ENCODE measurements around the gene WDR59. TPM values are rescaled to one million over a fixed set of nuclear protein-coding genes. Genes with fewer than 3 reads are reported as not detected.

The WDR59 gene
- total and polyA plus RNA-seq, 2 donors from 2014 or later: 32.6 to 60.0 TPM

DNA sequence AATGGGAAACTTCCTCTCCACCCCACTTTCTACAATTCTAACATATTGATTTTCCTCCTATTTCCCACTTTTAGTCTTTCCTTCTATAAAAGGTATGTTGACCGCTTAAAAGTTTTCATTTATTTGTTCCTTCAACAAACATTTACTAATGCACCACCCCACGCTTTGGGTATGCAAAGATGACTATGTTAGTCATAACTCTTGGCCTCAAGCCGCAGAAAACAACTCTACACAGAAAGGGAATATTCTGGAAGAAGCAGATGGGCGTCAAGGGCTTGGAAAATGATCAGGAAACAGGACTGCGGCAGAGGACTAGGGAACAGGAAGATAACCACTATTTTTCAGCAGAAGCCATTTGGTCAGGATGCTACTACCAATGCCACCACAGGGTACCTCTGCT, 153.5 kb downstream of the WDR59 start:
- H3K4me1 ChIP-seq (ENCODE audit: control insufficient read depth in 2 of 3, insufficient read depth in 2 of 3, low read depth in 1 of 3, low read length in 3 of 3): no peaks in the 10 kb centered on the region
- no peak overlapping the region for H3K4me3 ChIP-seq (ENCODE audit: low read length in 3 of 3)
- intact Hi-C loops (cut with DNase I): no loop called here
- H3K27ac ChIP-seq (ENCODE audit: low read depth in 2 of 2, low read length in 2 of 2): no peak overlapping the region
- H3K27me3 ChIP-seq (ENCODE audit: control insufficient read depth, insufficient read depth, low read length): no peaks in the 10 kb centered on the region
- H3K9ac ChIP-seq (ENCODE audit: low read length in 3 of 3): no peak overlapping the region
- H3K36me3 ChIP-seq (ENCODE audit: control insufficient read depth in 2 of 3, insufficient read depth in 3 of 3, low read length in 3 of 3): no peaks in the 10 kb centered on the region
- DNase-seq (no peak), FAIRE-seq (no peak)
- H3K9me3 ChIP-seq (ENCODE audit: control insufficient read depth in 2 of 3, insufficient read depth in 1 of 3, low read length in 3 of 3): peaks cover 0 to 2% (median 0%) of the 10 kb centered on the region in 3 donors
- TF ChIP-seq, protein P1, sequence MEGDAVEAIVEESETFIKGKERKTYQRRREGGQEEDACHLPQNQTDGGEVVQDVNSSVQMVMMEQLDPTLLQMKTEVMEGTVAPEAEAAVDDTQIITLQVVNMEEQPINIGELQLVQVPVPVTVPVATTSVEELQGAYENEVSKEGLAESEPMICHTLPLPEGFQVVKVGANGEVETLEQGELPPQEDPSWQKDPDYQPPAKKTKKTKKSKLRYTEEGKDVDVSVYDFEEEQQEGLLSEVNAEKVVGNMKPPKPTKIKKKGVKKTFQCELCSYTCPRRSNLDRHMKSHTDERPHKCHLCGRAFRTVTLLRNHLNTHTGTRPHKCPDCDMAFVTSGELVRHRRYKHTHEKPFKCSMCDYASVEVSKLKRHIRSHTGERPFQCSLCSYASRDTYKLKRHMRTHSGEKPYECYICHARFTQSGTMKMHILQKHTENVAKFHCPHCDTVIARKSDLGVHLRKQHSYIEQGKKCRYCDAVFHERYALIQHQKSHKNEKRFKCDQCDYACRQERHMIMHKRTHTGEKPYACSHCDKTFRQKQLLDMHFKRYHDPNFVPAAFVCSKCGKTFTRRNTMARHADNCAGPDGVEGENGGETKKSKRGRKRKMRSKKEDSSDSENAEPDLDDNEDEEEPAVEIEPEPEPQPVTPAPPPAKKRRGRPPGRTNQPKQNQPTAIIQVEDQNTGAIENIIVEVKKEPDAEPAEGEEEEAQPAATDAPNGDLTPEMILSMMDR (IDR thresholded peaks at IDR 0.05; ENCODE audit: borderline replicate concordance, extremely low read depth, insufficient read depth): no peak

DNA sequence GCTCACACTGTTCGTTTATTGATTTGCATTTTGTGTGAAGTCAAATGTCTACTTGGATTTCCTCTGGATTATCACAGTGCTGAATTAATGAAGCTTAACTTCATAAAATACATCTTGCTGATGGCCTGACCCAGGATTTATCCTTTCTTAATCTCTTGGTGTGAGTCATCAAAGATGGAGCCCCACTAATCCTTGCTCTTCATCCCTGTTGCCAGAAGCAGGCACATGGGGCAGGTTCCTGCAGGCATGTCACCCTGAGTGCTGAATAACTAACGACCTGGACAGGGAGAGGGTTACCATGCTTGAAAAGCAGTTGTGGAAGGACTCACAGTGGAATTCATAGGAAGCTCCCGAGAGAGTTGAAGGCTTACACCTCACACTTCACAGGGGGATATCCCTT, 154.3 kb downstream of the WDR59 start:
- H3K27me3 ChIP-seq (ENCODE audit: control insufficient read depth, insufficient read depth, low read length): no peaks in the 10 kb centered on the region
- FAIRE-seq: no peak
- TF ChIP-seq, protein P1 (IDR thresholded peaks at IDR 0.05; ENCODE audit: borderline replicate concordance, extremely low read depth, insufficient read depth): no peak
- DNase-seq: no peak
- H3K4me3 ChIP-seq (ENCODE audit: low read length in 3 of 3): no peak overlapping the region
- no peaks in the 10 kb centered on the region for H3K4me1 ChIP-seq (ENCODE audit: control insufficient read depth in 2 of 3, insufficient read depth in 2 of 3, low read depth in 1 of 3, low read length in 3 of 3)
- H3K9me3 ChIP-seq (ENCODE audit: control insufficient read depth in 2 of 3, insufficient read depth in 1 of 3, low read length in 3 of 3): peaks cover 0 to 2% (median 0%) of the 10 kb centered on the region in 3 donors
- intact Hi-C loops (cut with DNase I): no loop called here
- no peak overlapping the region for H3K9ac ChIP-seq (ENCODE audit: low read length in 3 of 3)
- H3K27ac ChIP-seq (ENCODE audit: low read depth in 2 of 2, low read length in 2 of 2): no peak overlapping the region
- no peaks in the 10 kb centered on the region for H3K36me3 ChIP-seq (ENCODE audit: control insufficient read depth in 2 of 3, insufficient read depth in 3 of 3, low read length in 3 of 3)

DNA sequence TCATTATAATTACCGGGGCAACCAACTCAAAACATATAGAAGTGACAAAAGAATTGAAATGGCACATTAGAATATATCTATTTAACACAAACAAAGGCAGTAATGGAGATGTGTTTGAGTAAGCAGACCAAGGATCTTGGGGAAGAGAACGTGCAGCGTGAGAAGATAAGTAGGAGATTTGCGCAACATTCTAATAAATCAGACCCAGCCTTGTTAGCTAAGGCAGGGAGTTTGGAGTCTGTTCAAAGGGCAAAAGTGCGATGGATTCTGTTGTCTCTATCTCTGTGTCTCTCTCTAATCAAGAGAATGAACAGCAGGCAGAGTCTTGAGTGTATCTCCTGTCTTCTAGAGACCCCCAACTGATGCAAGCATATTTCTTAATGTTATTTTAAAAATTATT, 155.3 kb downstream of the WDR59 start:
- intact Hi-C loops (cut with DNase I): no loop called here
- FAIRE-seq (no peak), DNase-seq (no peak)
- Histone ChIP-seq H3K36me3 (ENCODE audit: control insufficient read depth in 2 of 3, insufficient read depth in 3 of 3, low read length in 3 of 3) (no peaks in the 10 kb centered on the region), H3K27ac (ENCODE audit: low read depth in 2 of 2, low read length in 2 of 2) (no peak overlapping the region), H3K4me1 (ENCODE audit: control insufficient read depth in 2 of 3, insufficient read depth in 2 of 3, low read depth in 1 of 3, low read length in 3 of 3) (no peaks in the 10 kb centered on the region), H3K9me3 (ENCODE audit: control insufficient read depth in 2 of 3, insufficient read depth in 1 of 3, low read length in 3 of 3) (peaks cover 0 to 2% (median 0%) of the 10 kb centered on the region in 3 donors), H3K4me3 (ENCODE audit: low read length in 3 of 3) (no peak overlapping the region), H3K27me3 (ENCODE audit: control insufficient read depth, insufficient read depth, low read length) (no peaks in the 10 kb centered on the region), H3K9ac (ENCODE audit: low read length in 3 of 3) (no peak overlapping the region)
- TF ChIP-seq, protein P1 (IDR thresholded peaks at IDR 0.05; ENCODE audit: borderline replicate concordance, extremely low read depth, insufficient read depth): no peak

DNA sequence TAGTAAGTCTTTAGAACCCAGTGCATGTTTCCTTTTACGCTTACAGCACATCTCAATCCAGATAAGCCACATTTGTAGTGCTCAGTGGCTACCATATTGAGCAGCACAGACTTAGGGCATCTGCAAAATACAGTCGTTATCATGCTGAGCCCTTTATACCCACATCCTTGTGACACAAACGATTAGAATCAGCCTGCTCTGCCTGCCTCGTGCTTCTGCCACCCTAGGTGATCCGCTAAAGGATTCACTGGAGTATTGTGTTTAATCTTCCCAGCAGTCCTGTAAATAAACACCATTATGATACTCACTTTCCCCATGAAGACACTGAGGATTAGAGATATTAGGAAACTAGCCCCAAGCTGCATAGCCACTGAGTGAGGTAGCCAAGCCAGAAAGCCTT, 159.0 kb downstream of the WDR59 start:
- Histone ChIP-seq H3K4me3 (ENCODE audit: low read length in 3 of 3) (no peak overlapping the region), H3K27ac (ENCODE audit: low read depth in 2 of 2, low read length in 2 of 2) (no peak overlapping the region), H3K27me3 (ENCODE audit: control insufficient read depth, insufficient read depth, low read length) (no peaks in the 10 kb centered on the region), H3K9ac (ENCODE audit: low read length in 3 of 3) (no peak overlapping the region), H3K9me3 (ENCODE audit: control insufficient read depth in 2 of 3, insufficient read depth in 1 of 3, low read length in 3 of 3) (peaks cover 0 to 2% (median 0%) of the 10 kb centered on the region in 3 donors), H3K36me3 (ENCODE audit: control insufficient read depth in 2 of 3, insufficient read depth in 3 of 3, low read length in 3 of 3) (no peaks in the 10 kb centered on the region), H3K4me1 (ENCODE audit: control insufficient read depth in 2 of 3, insufficient read depth in 2 of 3, low read depth in 1 of 3, low read length in 3 of 3) (no peaks in the 10 kb centered on the region)
- intact Hi-C loops (cut with DNase I): no loop called here
- TF ChIP-seq, protein P1 (IDR thresholded peaks at IDR 0.05; ENCODE audit: borderline replicate concordance, extremely low read depth, insufficient read depth): no peak
- no peak for FAIRE-seq
- DNase-seq: no peak
